NCI-H2196 treated with DMSO at 0.1 percent for 48 hours (cell line): ENCODE data around the gene NCKAP5.
"Not testable (repeated sequence)": the region's sequence is repeated elsewhere in the genome, so short reads cannot be mapped to it uniquely, and the experiment has no call there.

Source experiments
- DNase-seq: peaks from one replicate; lab custom pipeline; 2025; ENCODE audit not compliant: unreplicated experiment; lab: John Stamatoyannopoulos, UW

NCKAP5 gene

GRCh38 chr2:132736059-132736458 lies 832.2 kb downstream of the NCKAP5 start:
- no peak for DNase-seq

GRCh38 chr2:132734961-132735360 lies 833.3 kb downstream of the NCKAP5 start:
- no peak for DNase-seq

GRCh38 chr2:132733094-132733493 lies 835.2 kb downstream of the NCKAP5 start:
- no peak for DNase-seq

- no peak for DNase-seq
These were observed 835.6 kb downstream of the NCKAP5 start for GRCh38 chr2:132732694-132733093.

- no peak for DNase-seq
These were observed 836.8 kb downstream of the NCKAP5 start for GRCh38 chr2:132731441-132731840.

GRCh38 chr2:132730611-132731010 lies 837.7 kb downstream of the NCKAP5 start:
- DNase-seq = no peak

GRCh38 chr2:132729522-132729921 lies 838.7 kb downstream of the NCKAP5 start:
- no peak for DNase-seq

- no peak for DNase-seq
These were observed 842.1 kb downstream of the NCKAP5 start for GRCh38 chr2:132726155-132726554.

GRCh38 chr2:132725748-132726147 lies 842.5 kb downstream of the NCKAP5 start:
- no peak for DNase-seq

GRCh38 chr2:132725148-132725547 lies 843.1 kb downstream of the NCKAP5 start:
- DNase-seq = no peak

- DNase-seq = no peak
These were observed 846.3 kb downstream of the NCKAP5 start for GRCh38 chr2:132721938-132722337.

GRCh38 chr2:132720393-132720792 lies 847.9 kb downstream of the NCKAP5 start:
- no peak for DNase-seq

GRCh38 chr2:132719480-132719879 lies 848.8 kb downstream of the NCKAP5 start:
- DNase-seq = no peak

- no peak for DNase-seq
These were observed 851.3 kb downstream of the NCKAP5 start for GRCh38 chr2:132716954-132717353.

- DNase-seq = no peak
These were observed 852.6 kb downstream of the NCKAP5 start for GRCh38 chr2:132715386-132716351.

GRCh38 chr2:132703396-132703795 lies 864.9 kb downstream of the NCKAP5 start:
- no peak for DNase-seq

- DNase-seq = no peak
These were observed 866.5 kb downstream of the NCKAP5 start for GRCh38 chr2:132701810-132702209.

- DNase-seq = not testable (repeated sequence)
These were observed 868.5 kb downstream of the NCKAP5 start for GRCh38 chr2:132699802-132700201.

- DNase-seq = not testable (repeated sequence)
These were observed 869.9 kb downstream of the NCKAP5 start for GRCh38 chr2:132698347-132698746.

GRCh38 chr2:132697556-132698205 lies 870.6 kb downstream of the NCKAP5 start:
- DNase-seq = no peak

- no peak for DNase-seq
These were observed 875.4 kb downstream of the NCKAP5 start for GRCh38 chr2:132692816-132693215.

GRCh38 chr2:132691556-132691955 lies 876.7 kb downstream of the NCKAP5 start:
- DNase-seq = no peak
